Thoracic aorta (tissue), 2 donors: ENCODE measurements around the gene SARM1. TPM values are rescaled to one million over a fixed set of nuclear protein-coding genes. Genes with fewer than 3 reads are reported as not detected.

Source experiments
- ATAC-seq: fragments of 150-250 bp; one replicate; pipeline ENCODE4 v1.8.0; 2017; ENCODE audit warnings: low read depth; ENCODE audit not compliant: insufficient number of reproducible peaks, low FRiP score
- DNase-seq: peaks from one replicate; pipeline ENCODE4 v3.0.0-alpha.2; 2020; ENCODE audit warnings: low spot score
- H3K27ac ChIP-seq, 2 donors: fragments of 200-600 bp; sonication (generic); 1 replicate in 1 of 2; 2 replicates in 1 of 2; pipeline ENCODE4 v1.5.1; 2016; ENCODE audit warnings: mild to moderate bottlenecking in 2 of 2, moderate library complexity in 2 of 2
- H3K27me3 ChIP-seq: fragments of 200-600 bp; sonication (generic); replicated peaks from 2 replicates; pipeline ENCODE4 v1.6.0; 2016; ENCODE audit warnings: mild to moderate bottlenecking; ENCODE audit not compliant: insufficient read depth
- H3K36me3 ChIP-seq: fragments of 200-600 bp; sonication (generic); one replicate; pipeline ENCODE4 v1.5.1; 2016
- H3K4me1 ChIP-seq, 2 donors: fragments of 200-600 bp; sonication (generic); 1 replicate in 1 of 2; 2 replicates in 1 of 2; pipeline versions ENCODE4 v1.5.1 to v1.6.0; 2016; ENCODE audit warnings: low read depth in 2 of 2, mild to moderate bottlenecking in 1 of 2; ENCODE audit not compliant: control insufficient read depth in 1 of 2
- H3K4me3 ChIP-seq: fragments of 200-600 bp; sonication (generic); 2 replicates; pipeline ENCODE4 v1.5.1; 2016; ENCODE audit warnings: mild to moderate bottlenecking
- H3K9me3 ChIP-seq: fragments of 200-600 bp; sonication (generic); 2 replicates; pipeline ENCODE4 v1.5.1; 2016
- CTCF ChIP-seq: fragments of 200-600 bp; sonication (generic); IDR thresholded peaks from one replicate; pipeline ENCODE4 v1.5.1; 2019; ENCODE audit warnings: antibody characterized with exemption
- total RNA-seq, 2 donors: library from RNA; depleted of rRNA; stranded (reverse); fragments of >200 nt; gene quantifications; one replicate each; pipeline versions ENCODE4 v1.1.0 to v1.2.3, GENCODE V29; 2016

The SARM1 gene
- total RNA-seq, 2 donors from 2014 or later, result 19.5 to 24.1 TPM

GRCh38 chr17:28333083-28333746 lies 38.3 kb upstream of the SARM1 start:
- Histone ChIP-seq H3K27me3 (no peaks in the 10 kb centered on the region), H3K27ac (no peak overlapping the region), H3K4me1 (peaks cover 25 to 38% of the 10 kb centered on the region in 2 donors), H3K36me3 (peaks cover 9% of the 10 kb centered on the region), H3K9me3 (no peaks in the 10 kb centered on the region), H3K4me3 (no peak overlapping the region)
- ATAC-seq (no peak), DNase-seq (no peak)
- no peak for TF ChIP-seq CTCF

- Histone ChIP-seq H3K4me1 (peaks cover 26 to 45% of the 10 kb centered on the region in 2 donors), H3K9me3 (no peaks in the 10 kb centered on the region), H3K36me3 (peaks cover 9% of the 10 kb centered on the region), H3K4me3 (peak overlapping the region; percentile 86), H3K27ac (peak overlapping the region in 1 of 2 donors; percentile 94), H3K27me3 (no peaks in the 10 kb centered on the region)
- no peak for ATAC-seq
- DNase-seq, result no peak
- TF ChIP-seq CTCF, result no peak
Measured at GRCh38 chr17:28334171-28334570, 37.3 kb upstream of the SARM1 start.

GRCh38 chr17:28334666-28335200 lies 36.8 kb upstream of the SARM1 start:
- TF ChIP-seq CTCF, result no peak
- Histone ChIP-seq H3K27ac (peak overlapping the region; percentile 82 to 94), H3K9me3 (no peaks in the 10 kb centered on the region), H3K4me1 (peaks cover 26 to 45% of the 10 kb centered on the region in 2 donors), H3K4me3 (peak overlapping the region; percentile 86), H3K36me3 (peaks cover 6% of the 10 kb centered on the region), H3K27me3 (no peaks in the 10 kb centered on the region)
- no peak for ATAC-seq
- DNase-seq, result no peak

GRCh38 chr17:28335201-28335958 lies 36.1 kb upstream of the SARM1 start, which contains the start of the genes IFT20 and TNFAIP1:
Gene IFT20, minus strand, starts transcription at chr17:28335472. Its CDS starts 3,487 bp downstream, at chr17:28331985.
Gene TNFAIP1, plus strand, starts transcription at chr17:28335761. Its CDS starts 3,761 bp downstream, at chr17:28339522.
- H3K4me1 ChIP-seq, result peaks cover 26 to 45% of the 10 kb centered on the region in 2 donors
- DNase-seq (peak; percentile 94), ATAC-seq (peak; percentile 96)
- H3K27me3 ChIP-seq, result no peaks in the 10 kb centered on the region
- H3K4me3 ChIP-seq, result peak within 1 kb of the TSS; percentile 86
- H3K36me3 ChIP-seq, result peaks cover 4% of the 10 kb centered on the region
- no peaks in the 10 kb centered on the region for H3K9me3 ChIP-seq
- no peak for TF ChIP-seq CTCF
- peak within 1 kb of the TSS; percentile 93 to 94 for H3K27ac ChIP-seq
